GM23338 (cell line): Measurements from ENCODE around the gene EIF3A.

ENCODE experiments used
- CREB1 ChIP-seq: fragments of 250-450 bp; sonication (Bioruptor Pico); IDR thresholded peaks from 2 replicates; pipeline ENCODE4 v1.5.0; 2020; ENCODE audit warnings: low read depth, mild to moderate bottlenecking, moderate library complexity
- CTCF ChIP-seq, 2 experiments: fragments of 200-600 bp in 1 of 2; sonication (generic) in 1 of 2; conservative IDR thresholded peaks; 2 replicates each; pipeline versions ENCODE4 v1.5.1 to v1.6.1; 2016 to 2017; ENCODE audit warnings: antibody characterized with exemption in 2 of 2, low read depth in 2 of 2, mild to moderate bottlenecking in 2 of 2, moderate library complexity in 1 of 2
- ETS1 ChIP-seq: IDR thresholded peaks from 2 replicates; pipeline ENCODE4 v1.6.1; 2016; ENCODE audit warnings: antibody characterized with exemption
- EZH2 ChIP-seq: fragments of 200-600 bp; sonication (generic); IDR thresholded peaks from one replicate; pipeline ENCODE4 v1.8.0; 2017; ENCODE audit warnings: antibody characterized with exemption, mild to moderate bottlenecking, low read depth; ENCODE audit not compliant: unreplicated experiment
- EZH2phosphoT487 ChIP-seq: fragments of 200-600 bp; sonication (generic); IDR thresholded peaks from one replicate; pipeline ENCODE4 v1.8.1; 2018; ENCODE audit warnings: antibody characterized with exemption; ENCODE audit not compliant: unreplicated experiment
- JUNB ChIP-seq: IDR thresholded peaks from one replicate; pipeline ENCODE4 v1.6.1; 2016; ENCODE audit warnings: antibody characterized with exemption; ENCODE audit not compliant: unreplicated experiment
- NANOG ChIP-seq: IDR thresholded peaks from 2 replicates; pipeline ENCODE4 v1.6.1; 2016; ENCODE audit warnings: antibody characterized with exemption, borderline replicate concordance
- POLR2AphosphoS5 ChIP-seq: IDR thresholded peaks from 2 replicates; pipeline ENCODE4 v1.6.1; 2016; ENCODE audit warnings: antibody characterized with exemption, low read depth
- REST ChIP-seq: IDR thresholded peaks from one replicate; pipeline ENCODE4 v1.6.1; 2018; ENCODE audit warnings: antibody characterized with exemption; ENCODE audit not compliant: unreplicated experiment
- ZNF114 ChIP-seq: fragments of 250-450 bp; sonication (Bioruptor Pico); IDR thresholded peaks from 2 replicates; pipeline ENCODE4 v1.5.0; 2020; ENCODE audit warnings: mild to moderate bottlenecking, moderate library complexity
- ZNF331 ChIP-seq: fragments of 250-450 bp; sonication (Bioruptor Pico); IDR thresholded peaks from 2 replicates; pipeline ENCODE4 v1.5.0; 2020; ENCODE audit warnings: low read depth, mild to moderate bottlenecking, moderate library complexity
- ZNF462 ChIP-seq: fragments of 250-450 bp; sonication (Bioruptor Pico); IDR thresholded peaks from 2 replicates; pipeline ENCODE4 v1.5.0; 2020; ENCODE audit warnings: mild to moderate bottlenecking, moderate library complexity

GRCh38 chr10:119039161-119039560, 41.5 kb downstream of the EIF3A start:
- TF ChIP-seq CREB1 (CRISPR knock-in tag) (no peak), ETS1 (no peak), CTCF (conservative IDR thresholded peaks at IDR 0.05; ENCODE audit: low read depth in 2 of 2) (no peak), POLR2AphosphoS5 (no peak), REST (no peak), JUNB (no peak), EZH2phosphoT487 (no peak), ZNF462 (CRISPR knock-in tag) (no peak), EZH2 (no peak), ZNF114 (CRISPR knock-in tag) (no peak), ZNF331 (CRISPR knock-in tag) (no peak), NANOG (no peak)
